GM19452 (cell line): ENCODE measurements around the gene NUDC.
"Not testable (repeated sequence)": the region's sequence is repeated elsewhere in the genome, so short reads cannot be mapped to it uniquely, and the experiment has no call there.

Experiments
- ATAC-seq: cut with Tn5 transposase; IDR thresholded peaks from one replicate; pipeline ENCODE4 v1.9.1; 2021; ENCODE audit not compliant: unreplicated experiment

Gene NUDC

GRCh38 chr1:26921540-26922430, at the start of gene NUDC:
TSS of gene NUDC (plus strand) at chr1:26921743. CDS start at chr1:26921849, 106 bp downstream.
- ATAC-seq: peak; percentile 93

DNA sequence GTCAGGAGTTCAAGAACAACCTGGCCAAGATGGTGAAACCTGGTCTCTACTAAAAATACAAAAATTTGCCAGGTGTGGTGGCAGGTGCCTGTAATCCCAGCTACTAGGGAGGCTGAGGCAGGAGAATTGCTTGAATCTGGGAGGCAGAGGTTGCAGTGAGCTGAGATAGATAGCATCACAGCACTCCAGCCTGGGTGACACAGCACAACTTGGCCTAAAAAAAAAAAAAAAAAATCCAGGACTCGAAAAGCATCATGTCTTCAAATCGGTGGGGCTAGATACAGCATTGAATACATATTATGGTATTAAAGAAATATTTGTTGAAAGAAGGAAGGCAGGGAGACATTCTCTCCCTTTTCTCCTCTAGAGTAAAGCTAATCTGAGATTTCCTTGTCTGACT, 48.4 kb upstream of the NUDC start:
- ATAC-seq: not testable (repeated sequence)

- no peak for ATAC-seq
These were observed 46.6 kb upstream of the NUDC start for GRCh38 chr1:26874896-26875295.

- ATAC-seq: no peak
These were observed 44.2 kb upstream of the NUDC start for GRCh38 chr1:26877326-26877725.

DNA sequence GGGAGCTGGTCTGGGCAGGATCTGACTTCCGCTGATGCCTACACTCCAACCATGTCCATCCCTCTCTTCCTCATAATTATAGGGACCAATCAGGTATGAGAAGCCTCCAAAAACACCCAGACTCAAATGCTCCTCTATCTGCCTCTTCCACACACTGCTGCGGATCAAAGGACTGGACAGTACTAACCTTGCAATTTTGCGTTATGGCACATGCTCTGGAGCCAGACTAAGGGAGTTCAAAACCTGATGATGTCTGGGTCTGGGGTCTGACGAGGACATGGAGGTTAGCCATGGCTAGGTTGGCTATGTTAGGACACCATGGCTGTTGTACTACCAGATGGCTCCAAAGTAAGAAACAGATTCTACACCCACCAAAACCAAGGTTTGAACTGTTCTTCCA, 41.8 kb upstream of the NUDC start:
- no peak for ATAC-seq

DNA sequence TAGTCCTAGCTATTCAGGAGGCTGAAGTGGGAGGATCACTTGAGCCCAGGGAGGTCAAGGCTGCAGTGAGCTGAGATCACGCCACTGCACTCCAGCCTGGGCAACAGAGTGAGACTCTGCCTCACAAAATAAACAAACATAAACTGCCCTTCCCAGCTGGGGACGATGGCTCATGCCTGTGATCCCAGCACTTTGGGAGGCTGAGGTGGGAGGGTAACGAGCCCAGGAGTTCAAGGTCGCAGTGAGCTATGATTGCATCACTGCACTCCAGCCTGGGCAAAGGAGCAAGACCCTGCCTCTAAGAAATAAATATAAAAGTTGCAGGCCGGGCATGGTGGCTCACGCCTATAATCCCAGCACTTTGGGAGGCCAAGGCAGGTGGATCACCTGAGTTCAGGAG, 39.9 kb upstream of the NUDC start:
- not testable (repeated sequence) for ATAC-seq

DNA sequence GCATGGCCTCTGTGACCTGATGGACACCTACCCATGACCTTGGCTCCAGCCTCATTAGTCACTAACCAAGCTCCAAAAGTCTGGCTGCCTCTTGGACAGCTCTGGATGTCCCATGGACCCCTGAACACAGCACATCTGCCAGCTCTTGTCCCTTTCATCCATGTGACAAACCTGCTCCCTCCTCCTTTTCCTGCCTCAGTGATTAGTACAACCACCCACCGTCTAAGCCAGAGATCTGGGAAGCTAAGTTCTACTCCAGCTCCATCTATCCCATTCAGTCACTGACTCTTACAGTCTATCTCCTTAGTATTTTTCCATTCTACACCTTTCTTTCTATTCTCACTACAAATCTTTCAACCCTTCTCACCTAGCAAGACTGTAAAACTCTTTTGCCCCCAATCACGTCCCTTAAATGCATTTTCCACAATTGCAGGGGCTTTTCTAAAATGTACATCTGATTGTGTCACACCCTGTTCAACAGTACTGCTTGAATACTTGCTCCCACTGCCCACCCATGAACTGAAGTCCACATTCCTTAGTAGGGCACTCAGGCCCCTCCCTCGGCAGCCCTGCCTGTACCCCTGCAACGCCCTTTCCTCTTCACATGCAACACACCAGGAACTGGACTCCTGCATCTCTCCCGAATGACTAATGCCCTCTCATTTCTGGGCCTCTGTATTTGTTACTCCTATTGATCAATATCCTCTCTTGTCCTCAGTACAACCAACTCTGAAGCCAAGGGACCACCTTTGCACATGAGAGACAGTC, 38.7 kb upstream of the NUDC start:
- ATAC-seq: no peak

DNA sequence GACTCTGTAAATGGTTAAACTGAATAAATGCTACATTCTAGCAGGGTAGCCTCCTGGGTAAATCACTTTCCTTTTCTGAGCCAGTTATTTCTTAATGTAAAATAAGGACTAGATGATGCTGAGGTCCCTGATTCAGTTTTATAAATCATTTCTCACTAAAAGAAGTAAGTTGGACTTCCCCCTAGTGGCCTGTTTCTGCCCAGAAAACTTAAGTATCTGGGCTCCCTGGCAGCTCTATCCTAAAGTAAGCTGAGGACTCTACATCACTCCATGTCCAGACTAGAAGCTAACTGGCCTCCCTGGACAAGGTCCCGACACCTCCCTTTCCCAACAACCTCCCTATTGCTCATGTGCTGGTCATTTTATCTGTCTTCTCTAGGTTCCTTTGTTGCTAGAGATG, 34.4 kb upstream of the NUDC start:
- ATAC-seq: no peak

GRCh38 chr1:26888231-26888630, 33.3 kb upstream of the NUDC start:
- no peak for ATAC-seq

- peak; percentile 85 for ATAC-seq
These were observed 31.7 kb upstream of the NUDC start, which contains the start of gene GPN2 for GRCh38 chr1:26889551-26890466. TSS of gene GPN2 (minus strand) at chr1:26890283. CDS start at chr1:26890096, 187 bp downstream.

- no peak for ATAC-seq
These were observed 31.1 kb upstream of the NUDC start for GRCh38 chr1:26890467-26890796.

- no peak for ATAC-seq
These were observed 27.3 kb upstream of the NUDC start for GRCh38 chr1:26894263-26894662.

DNA sequence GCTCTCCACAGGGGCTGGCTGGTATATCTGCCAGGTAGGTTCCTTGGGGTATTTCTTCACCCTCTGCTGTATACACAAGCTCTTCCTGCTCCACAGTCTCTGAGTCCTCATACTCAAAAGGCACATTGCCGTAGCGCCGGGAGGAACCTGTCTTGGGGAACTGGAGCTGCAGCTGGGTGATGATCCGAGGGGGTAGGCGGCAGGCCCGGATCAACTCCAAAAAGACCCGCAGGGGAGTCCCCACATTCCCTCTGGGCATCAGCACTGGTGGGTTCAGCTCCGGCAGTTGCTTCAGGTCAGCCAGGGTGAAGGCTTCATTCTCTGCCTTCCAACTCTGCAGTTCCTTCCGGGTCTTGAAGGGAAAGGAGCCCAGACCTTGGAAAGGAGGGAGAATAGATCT, 24.2 kb upstream of the NUDC start:
- no peak for ATAC-seq

DNA sequence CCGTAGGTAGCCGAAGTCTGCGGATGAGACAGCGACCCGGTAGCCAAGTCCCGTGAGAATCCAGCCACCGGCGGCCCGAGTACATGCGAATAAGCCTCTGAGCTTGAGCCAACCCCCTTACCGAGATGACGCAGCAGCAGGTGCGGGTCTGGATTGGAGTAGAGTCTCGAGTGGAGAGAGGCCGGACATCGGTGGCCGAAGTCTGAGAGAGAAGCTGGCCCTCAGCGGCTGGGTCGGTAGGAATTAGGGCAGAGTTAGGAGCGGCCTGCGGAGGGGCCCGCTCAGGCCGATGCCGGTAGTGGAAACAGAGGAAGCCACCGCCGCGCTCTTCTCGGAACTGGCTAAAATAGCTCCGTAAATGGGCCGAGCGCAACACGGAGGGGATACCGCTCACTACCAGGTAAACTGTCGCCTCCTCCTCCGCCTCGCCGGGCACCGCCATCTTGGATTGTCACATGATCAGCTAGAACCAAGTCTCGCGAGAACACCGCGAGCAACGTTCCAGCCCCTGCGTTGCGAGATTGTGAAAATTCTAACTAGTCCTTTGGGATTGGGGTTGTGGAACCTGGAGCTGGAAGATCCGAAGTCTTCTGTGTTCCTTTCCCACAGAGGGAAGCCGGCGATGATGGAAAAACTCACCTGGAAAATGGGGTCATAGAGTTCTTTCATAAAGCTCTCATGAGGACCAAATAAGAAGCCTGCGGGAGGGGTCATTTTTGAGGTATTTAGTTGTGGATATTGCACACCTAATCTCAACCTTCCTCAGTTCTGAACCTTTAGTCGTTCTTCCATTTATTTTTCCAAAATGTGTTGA, 21.3 kb upstream of the NUDC start, which contains the start of gene GPATCH3:
Gene GPATCH3 (minus strand): TSS at position 467 of the 814 bp plus-strand sequence. CDS start 25 bp downstream, at position 442.
- peak; percentile 79 for ATAC-seq

GRCh38 chr1:26900815-26901511, 20.6 kb upstream of the NUDC start:
- ATAC-seq: no peak

DNA sequence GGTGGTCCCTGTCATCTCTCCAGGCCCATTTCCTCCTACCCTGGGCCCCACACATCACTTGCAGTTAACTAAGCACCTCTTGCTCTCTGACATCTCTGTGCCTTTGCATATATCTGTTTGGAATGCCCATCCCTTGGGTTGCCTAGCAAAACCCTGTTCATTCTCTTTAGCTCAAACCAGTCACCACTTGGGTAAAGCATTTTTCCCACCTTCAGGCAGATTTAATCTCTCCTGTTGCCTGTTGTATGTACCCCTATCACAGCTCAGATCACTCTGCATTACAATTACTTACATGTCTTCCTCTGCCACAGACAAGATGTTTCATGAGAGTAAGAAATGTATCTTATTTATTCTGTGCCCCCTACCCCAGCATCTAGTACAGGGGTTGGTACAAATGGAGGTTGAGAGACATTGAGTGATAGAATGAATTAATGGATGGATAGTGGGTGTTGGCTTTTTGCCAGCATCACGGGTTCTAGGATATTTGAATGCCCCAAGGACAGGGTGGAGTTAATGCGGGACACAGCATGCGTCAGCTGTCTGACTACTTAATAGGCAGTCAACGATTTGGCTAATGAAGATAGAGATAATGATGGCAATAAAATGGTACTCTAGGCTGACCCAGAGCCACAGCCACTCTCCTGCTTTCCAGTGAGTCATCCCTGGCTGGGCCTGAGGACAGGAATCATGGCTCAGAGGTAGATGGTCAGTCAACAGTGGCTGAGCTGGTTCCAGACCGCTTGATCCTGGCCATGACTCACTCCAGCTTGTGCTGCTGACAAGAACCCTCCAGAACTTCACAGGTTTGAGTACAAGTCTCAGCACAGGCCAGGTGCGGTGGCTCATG, 14.2 kb upstream of the NUDC start:
- no peak for ATAC-seq

GRCh38 chr1:26909951-26910342, 11.6 kb upstream of the NUDC start:
- no peak for ATAC-seq

DNA sequence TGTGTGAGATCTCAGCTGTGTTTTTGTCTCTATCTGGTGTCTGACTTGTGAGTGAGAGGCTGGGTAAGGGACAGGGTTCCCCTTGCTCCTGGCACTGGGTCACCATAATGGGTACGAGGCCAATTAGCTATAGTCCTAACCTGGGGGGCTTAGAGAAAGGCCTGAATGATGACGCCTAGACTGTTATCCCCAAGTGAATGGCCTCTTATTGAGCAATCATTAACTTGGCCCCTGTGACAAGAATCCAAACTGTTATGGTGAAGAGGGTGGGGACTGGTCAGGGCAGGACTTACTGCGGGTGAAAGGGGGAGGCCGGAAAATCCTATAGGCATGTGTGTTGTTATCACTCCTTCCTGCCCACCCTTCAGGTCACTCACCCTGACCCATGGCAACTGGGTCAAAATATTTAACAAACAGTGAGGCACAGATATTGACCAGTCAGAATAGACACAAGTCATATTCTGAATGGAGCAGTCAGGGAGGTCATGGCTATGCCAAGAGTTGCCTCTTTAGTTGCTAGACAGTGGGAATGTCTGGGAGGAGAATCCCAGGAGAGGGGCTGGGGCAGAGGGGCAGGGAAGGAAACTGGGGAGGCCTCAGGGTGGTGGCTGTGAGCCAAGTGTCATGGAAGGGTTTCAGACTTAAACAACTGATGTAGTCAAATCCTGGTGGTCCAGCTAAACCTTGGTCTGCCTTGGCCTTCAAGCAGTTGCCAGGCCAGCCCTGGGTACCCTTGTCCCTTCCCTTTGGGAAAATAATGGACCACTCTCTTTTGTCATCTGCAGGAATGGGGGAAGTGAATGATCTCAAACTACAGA, 11.0 kb upstream of the NUDC start:
- no peak for ATAC-seq
